ENCODE results near the gene ZBTB20.

DNA sequence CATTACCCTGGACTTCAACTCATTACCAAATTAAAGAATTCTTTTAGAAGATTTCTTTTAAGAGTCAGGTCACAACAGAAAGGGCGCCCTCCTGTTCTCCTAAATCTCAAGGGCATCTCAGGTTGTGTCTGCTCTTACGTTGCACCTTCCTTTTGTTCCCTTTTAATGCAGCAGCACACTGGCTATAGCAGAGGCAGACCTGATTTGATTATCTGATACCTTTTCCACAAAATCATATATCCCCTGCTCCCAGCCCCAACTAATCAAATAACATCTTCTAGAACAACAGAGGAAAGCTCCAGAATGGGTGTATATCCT, 813.2 kb downstream of the ZBTB20 start:
- TF ChIP-seq CTCF (IDR thresholded peaks at IDR 0.05) (no peak), POLR2A (IDR thresholded peaks at IDR 0.05) (no peak), EP300 (IDR thresholded peaks at IDR 0.05) (no peak)
